Lower leg skin (tissue), 3 donors: ENCODE results near the gene RANBP3.

ENCODE experiments used
- CTCF ChIP-seq, 3 donors: fragments of 450-650 bp; IDR thresholded peaks; one replicate each; pipeline ENCODE4 v1.5.1; 2016; ENCODE audit warnings: antibody characterized with exemption in 3 of 3, mild to moderate bottlenecking in 3 of 3, moderate library complexity in 2 of 3
- POLR2A ChIP-seq, 2 donors: fragments of 450-650 bp; IDR thresholded peaks; one replicate each; pipeline ENCODE4 v1.6.1; 2016 to 2017; ENCODE audit warnings: antibody characterized with exemption in 2 of 2, mild to moderate bottlenecking in 1 of 2, moderate library complexity in 1 of 2

GRCh38 chr19:5867201-5868136, 110.5 kb downstream of the RANBP3 start:
- TF ChIP-seq CTCF (IDR thresholded peaks at IDR 0.05) (no peak), POLR2A (IDR thresholded peaks at IDR 0.05) (no peak)
